Progenitor cell of endocrine pancreas (in vitro differentiated cells): ENCODE measurements around the gene MADCAM1. TPM values are rescaled to one million over a fixed set of nuclear protein-coding genes. Genes with fewer than 3 reads are reported as not detected.

Source experiments
- DNase-seq: peaks from one replicate; pipeline ENCODE4 v3.0.0; 2021; ENCODE audit warnings: low spot score; ENCODE audit not compliant: unreplicated experiment
- H3K27ac Mint-ChIP-seq: 2 replicates; pipeline ENCODE4 v1.8.0; 2021; ENCODE audit warnings: mild to moderate bottlenecking, moderate library complexity, mixed read lengths
- H3K27me3 Mint-ChIP-seq: 2 replicates; pipeline ENCODE4 v1.8.0; 2021; ENCODE audit warnings: mixed read lengths
- H3K36me3 Mint-ChIP-seq: 2 replicates; pipeline ENCODE4 v1.8.0; 2022; ENCODE audit warnings: mixed read lengths; ENCODE audit not compliant: insufficient read depth
- H3K4me1 Mint-ChIP-seq: 2 replicates; pipeline ENCODE4 v1.8.0; 2021; ENCODE audit warnings: low read depth, mixed read lengths
- H3K4me3 Mint-ChIP-seq: 2 replicates; pipeline ENCODE4 v1.8.0; 2021; ENCODE audit warnings: low read depth, mild to moderate bottlenecking, moderate library complexity, mixed read lengths
- H3K9me3 Mint-ChIP-seq: 2 replicates; pipeline ENCODE4 v1.8.0; 2021; ENCODE audit warnings: low read depth, mixed read lengths
- CTCF ChIP-seq: fragments of 200-600 bp; sonication (generic); IDR thresholded peaks from one replicate; pipeline ENCODE4 v1.5.0; 2021; ENCODE audit warnings: antibody characterized with exemption, mild to moderate bottlenecking; ENCODE audit not compliant: unreplicated experiment
- total RNA-seq: library from RNA; stranded (reverse); gene quantifications from 2 replicates; pipeline ENCODE4 v1.2.1, GENCODE V29; 2021

The MADCAM1 gene
- total RNA-seq, 1 donor from 2014 or later = 0.77 TPM

GRCh38 chr19:493391-494170 lies 2.7 kb upstream of the MADCAM1 start:
- H3K4me1 Mint-ChIP-seq = peaks cover 2% of the 10 kb centered on the region
- DNase-seq = no peak
- H3K36me3 Mint-ChIP-seq = no peaks in the 10 kb centered on the region
- peaks cover 15% of the 10 kb centered on the region for H3K27me3 Mint-ChIP-seq
- no peaks in the 10 kb centered on the region for H3K9me3 Mint-ChIP-seq
- no peak for TF ChIP-seq CTCF
- H3K27ac Mint-ChIP-seq = no peak overlapping the region
- no peak overlapping the region for H3K4me3 Mint-ChIP-seq

- Mint-ChIP-seq H3K27me3 (peaks cover 21% of the 10 kb centered on the region), H3K36me3 (no peaks in the 10 kb centered on the region), H3K4me1 (peaks cover 2% of the 10 kb centered on the region), H3K27ac (no peak overlapping the region), H3K4me3 (no peak overlapping the region), H3K9me3 (no peaks in the 10 kb centered on the region)
- no peak for DNase-seq
- no peak for TF ChIP-seq CTCF
Measured at GRCh38 chr19:494171-495080, 1.9 kb upstream of the MADCAM1 start.

- Mint-ChIP-seq H3K27ac (no peak overlapping the region), H3K4me1 (no peaks in the 10 kb centered on the region), H3K27me3 (peaks cover 25% of the 10 kb centered on the region), H3K9me3 (no peaks in the 10 kb centered on the region), H3K36me3 (no peaks in the 10 kb centered on the region), H3K4me3 (no peak overlapping the region)
- DNase-seq = no peak
- no peak for TF ChIP-seq CTCF
Measured at GRCh38 chr19:495081-495401, 1.2 kb upstream of the MADCAM1 start.

GRCh38 chr19:495402-496111 lies 729 bp upstream of the MADCAM1 start:
- Mint-ChIP-seq H3K36me3 (no peaks in the 10 kb centered on the region), H3K4me3 (no peak overlapping the region), H3K27me3 (peaks cover 26% of the 10 kb centered on the region), H3K27ac (no peak overlapping the region), H3K9me3 (no peaks in the 10 kb centered on the region), H3K4me1 (no peaks in the 10 kb centered on the region)
- peak; percentile 59 for DNase-seq
- TF ChIP-seq CTCF = peak; percentile 76

GRCh38 chr19:496986-497385 lies 700 bp downstream of the MADCAM1 start:
- no peak overlapping the region for H3K27ac Mint-ChIP-seq

More at GRCh38 chr19:496986-497385, 700 bp downstream of the MADCAM1 start:
- Mint-ChIP-seq H3K36me3 (no peaks in the 10 kb centered on the region), H3K4me1 (no peaks in the 10 kb centered on the region), H3K4me3 (no peak overlapping the region), H3K9me3 (no peaks in the 10 kb centered on the region), H3K27me3 (peaks cover 28% of the 10 kb centered on the region)
- no peak for DNase-seq
- no peak for TF ChIP-seq CTCF
